ENCODE results near the gene CXCR6.

DNA sequence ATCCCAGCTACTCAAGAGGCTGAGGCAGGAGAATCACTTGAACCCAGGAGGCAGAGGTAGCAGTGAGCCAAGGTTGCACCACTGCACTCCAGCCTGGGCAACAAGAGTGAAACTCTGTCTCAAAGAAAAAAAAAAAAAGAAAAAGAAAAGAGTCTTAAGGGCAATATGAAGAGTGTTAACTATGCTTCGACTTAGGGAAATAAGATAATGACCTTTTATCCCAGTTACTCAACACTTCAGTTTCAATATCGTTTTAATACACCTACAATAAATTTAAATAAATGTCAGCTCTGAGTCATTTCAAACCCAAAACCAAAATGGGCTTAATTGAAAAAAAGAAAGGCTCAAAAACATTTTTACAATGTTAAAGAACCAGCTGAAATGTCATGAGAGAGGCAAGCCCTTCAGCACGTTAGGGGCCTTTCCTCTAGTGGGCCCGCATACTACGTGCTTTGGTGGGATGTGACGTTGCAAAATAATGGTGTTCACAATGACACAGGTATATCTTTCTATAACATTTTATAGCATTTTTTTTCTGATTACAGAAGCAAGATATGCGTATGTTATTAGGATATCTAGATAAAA lies 37.1 kb downstream of the CXCR6 start:
- TF ChIP-seq POLR2A (IDR thresholded peaks at IDR 0.05; ENCODE audit: low read length) = no peak
- TF ChIP-seq GATA1 (IDR thresholded peaks at IDR 0.05; ENCODE audit: low read depth, low read length) = no peak
